Mucosa of gallbladder (tissue), 1 donor: ENCODE results near the gene NOXO1. TPM values are rescaled to one million over a fixed set of nuclear protein-coding genes. Genes with fewer than 3 reads are reported as not detected.

ENCODE experiments used
- DNase-seq: peaks from one replicate; pipeline ENCODE4 v3.0.0-alpha.2; 2020; ENCODE audit warnings: low spot score
- total RNA-seq: library from RNA; stranded (reverse); gene quantifications from one replicate; pipeline ENCODE4 v1.2.1, GENCODE V29; 2021
- donor health status: DM: no; HTN: no; CAD: no.

The NOXO1 gene
- total RNA-seq, 1 donor from 2014 or later, result 2.7 TPM

- peak; percentile 76 for DNase-seq
Measured at GRCh38 chr16:1979271-1980029, 1.8 kb downstream of the NOXO1 start.

DNA sequence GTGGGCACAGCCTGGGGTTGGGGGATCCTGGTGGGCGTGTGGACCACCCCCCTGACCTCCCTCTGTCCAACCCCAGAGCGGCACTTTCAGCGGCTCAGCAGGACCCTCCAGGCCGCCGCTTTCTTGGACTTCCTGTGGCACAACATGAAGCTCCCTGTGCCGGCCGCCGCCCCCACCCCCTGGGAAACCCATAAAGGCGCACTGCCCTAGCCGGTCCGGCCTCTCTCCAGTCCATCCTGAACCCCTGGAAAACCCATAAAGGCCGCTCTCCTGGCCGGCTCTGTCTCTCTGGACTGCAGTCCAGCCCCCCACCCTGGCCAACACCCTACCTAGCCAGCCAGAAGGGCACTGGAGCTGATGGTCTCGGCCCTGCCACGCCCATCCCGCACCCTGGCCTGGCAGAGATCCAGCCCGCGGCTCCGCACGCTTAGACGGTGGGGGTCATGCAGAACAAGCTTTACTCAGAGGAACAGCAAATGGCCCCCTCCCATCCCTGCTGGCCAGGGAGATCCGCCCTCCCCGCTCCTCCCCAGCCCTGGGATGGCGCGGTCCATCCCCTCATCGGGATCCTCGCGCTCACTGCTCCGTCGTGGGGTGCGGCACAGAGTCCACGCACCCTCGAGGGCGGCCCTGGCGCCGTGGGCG, 2.7 kb downstream of the NOXO1 start:
- DNase-seq, result no peak

- DNase-seq, result no peak
Measured at GRCh38 chr16:1977875-1978268, 3.4 kb downstream of the NOXO1 start.

- DNase-seq, result no peak
Measured at GRCh38 chr16:1976951-1977874, 4.1 kb downstream of the NOXO1 start.

- DNase-seq, result no peak
Measured at GRCh38 chr16:1976216-1976520, 5.1 kb downstream of the NOXO1 start.

DNA sequence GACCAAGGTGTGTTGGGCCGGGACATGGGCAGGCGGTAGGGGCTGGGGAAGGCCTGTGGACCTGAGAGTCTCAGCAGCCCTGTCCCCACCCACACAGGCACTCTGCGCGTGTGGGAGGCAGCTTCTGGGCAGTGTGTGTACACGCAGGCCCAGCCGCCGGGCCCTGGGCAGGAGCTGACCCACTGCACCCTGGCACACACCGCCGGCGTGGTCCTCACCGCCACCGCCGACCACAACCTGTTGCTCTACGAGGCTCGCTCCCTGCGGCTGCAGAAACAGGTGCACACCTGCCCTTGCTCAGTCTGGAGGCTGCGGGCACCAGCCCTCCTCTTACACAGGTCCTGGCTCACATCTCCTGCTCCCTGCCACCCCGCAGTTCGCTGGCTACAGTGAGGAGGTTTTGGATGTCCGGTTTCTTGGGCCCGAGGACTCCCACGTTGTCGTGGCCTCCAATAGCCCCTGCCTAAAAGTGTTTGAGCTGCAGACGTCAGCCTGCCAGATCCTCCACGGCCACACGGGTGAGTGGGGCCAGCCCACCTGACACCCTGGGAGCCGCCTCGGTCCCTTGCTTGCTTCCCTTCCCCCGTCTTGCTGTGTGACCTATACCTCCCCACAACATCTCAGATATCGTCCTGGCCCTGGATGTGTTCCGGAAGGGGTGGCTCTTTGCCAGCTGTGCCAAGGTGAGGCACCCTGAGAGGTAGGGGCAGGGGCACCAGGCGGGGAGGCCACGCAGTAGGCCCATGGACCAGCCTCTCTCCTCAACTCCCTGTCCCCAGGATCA, 5.6 kb downstream of the NOXO1 start:
- DNase-seq, result no peak

DNA sequence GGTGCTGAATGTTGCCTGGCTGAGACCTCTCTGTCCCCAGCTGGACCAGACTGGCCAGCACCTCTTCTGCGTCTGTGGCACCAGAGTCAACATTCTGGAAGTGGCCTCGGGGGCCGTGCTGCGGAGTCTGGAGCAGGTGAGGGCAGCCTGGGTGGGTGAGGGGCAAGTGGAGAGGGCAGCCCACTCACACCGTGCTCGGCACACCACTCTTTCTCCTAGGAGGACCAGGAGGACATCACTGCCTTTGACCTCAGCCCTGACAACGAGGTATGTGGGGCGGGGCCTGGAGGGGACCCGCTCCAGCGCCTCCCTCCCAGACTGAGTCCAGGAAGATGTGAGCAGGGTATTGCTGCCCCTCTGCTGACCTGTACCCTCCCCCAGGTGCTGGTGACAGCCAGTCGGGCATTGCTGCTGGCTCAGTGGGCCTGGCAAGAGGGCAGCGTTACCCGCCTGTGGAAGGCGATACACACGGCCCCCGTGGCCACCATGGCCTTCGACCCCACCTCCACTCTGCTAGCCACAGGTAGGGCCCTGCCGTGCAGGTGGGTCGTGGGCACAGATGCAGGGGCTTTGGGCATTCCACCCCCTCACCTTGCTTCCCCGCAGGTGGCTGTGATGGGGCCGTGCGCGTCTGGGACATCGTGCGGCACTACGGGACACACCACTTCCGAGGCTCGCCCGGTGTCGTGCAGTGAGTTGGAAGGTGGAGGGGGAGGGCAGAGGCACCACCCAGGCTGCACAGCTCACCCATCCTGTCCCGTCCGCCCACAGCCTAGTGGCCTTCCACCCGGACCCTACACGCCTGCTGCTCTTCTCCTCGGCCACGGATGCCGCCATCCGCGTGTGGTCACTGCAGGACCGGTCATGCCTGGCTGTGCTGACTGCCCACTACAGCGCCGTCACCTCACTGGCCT, 6.9 kb downstream of the NOXO1 start:
- no peak for DNase-seq

GRCh38 chr16:1973461-1974156, 7.7 kb downstream of the NOXO1 start:
- no peak for DNase-seq

DNA sequence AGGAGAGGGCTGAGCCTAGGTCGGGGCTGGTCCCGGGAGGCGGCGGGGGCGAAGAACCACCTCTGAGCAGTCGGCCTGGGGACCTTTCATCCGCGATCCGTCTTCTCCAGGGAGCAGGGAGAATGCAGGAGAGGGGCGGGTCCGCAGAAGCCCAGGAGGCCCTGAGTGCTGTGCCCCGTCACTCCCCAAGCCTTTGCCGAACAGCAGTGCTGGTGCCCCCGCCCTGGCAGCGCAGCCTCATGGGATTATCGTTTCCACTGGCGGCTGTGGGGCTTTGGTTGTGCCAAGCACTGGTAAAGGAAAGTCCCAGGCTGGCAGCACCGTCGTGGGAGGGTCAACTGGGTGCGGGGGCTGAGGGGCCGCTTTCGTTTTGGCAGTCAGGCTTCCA, 8.8 kb downstream of the NOXO1 start:
- no peak for DNase-seq

DNA sequence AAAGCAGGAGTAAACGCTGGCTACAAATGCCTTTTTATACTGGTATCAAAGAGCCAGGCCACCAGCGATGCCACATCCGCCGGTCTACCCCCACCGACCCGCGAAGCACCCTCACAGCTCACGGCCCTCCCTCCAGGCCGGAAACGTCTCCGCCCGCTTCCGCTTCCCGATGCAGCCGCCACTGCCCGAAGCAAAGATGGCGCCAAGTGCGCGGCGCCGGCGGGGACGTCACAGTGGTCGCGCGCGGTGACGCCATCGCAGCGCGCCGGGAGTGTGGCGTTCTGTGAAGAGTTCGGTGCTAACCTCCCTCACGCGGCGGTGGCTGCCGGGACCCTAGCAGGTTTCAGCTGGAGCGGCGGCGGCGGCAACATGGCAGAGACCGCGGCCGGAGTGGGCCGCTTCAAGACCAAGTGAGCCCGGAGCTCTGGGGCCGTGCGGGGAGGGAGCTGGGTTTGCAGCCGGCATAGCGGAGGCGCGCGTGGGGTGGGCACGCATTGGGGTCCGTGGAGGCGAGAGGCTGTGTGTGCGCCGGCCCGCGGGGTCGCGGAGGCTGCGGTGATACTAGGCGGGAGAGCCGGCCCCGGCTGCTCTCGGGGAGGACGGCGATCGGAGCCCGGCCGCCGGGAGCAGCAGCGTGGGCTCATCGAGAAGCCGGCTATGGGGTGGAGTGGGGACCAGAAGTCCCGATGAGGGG, 9.3 kb downstream of the NOXO1 start, which contains the start of gene TBL3:
TSS of gene TBL3 (plus strand) at position 258 of the 694 bp plus-strand sequence. CDS start at position 370, 112 bp downstream.
- peak; percentile 94 for DNase-seq

DNA sequence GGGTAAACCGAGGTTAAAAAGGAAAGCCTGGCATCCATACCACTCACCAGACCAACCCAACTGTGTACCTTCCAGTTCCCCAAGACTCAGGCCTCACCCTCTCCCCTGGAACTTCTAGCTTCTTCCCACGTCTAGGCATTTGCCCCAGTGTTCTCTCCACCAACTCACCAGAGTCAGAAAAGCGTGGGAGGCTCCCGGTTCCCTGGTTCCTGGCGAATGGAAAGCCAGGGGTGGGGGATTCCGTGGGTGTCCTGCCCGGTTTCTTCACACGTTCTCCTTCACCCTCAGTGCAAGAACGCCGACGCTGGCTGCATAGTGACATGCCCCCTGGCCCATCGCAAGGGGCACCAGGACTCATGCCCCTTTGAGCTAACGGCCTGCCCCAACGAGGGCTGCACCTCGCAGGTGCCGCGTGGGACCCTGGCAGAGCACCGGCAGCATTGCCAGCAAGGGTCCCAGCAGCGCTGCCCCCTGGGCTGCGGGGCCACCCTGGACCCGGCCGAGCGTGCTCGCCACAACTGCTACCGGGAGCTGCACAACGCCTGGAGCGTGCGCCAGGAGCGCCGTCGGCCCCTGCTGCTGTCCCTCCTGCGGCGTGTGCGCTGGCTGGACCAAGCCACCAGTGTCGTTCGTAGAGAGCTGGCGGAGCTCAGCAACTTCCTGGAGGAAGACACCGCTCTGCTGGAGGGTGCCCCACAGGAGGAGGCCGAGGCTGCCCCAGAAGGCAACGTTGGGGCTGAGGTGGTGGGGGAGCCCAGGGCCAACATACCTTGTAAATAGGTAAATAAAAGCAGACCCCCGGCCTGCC, 12.9 kb downstream of the NOXO1 start:
- DNase-seq, result no peak

GRCh38 chr16:1966460-1966859, 14.8 kb downstream of the NOXO1 start, which contains the start of gene RNF151:
Gene RNF151 (plus strand): TSS chr16:1966856. CDS start chr16:1966882, 26 bp downstream.
- DNase-seq, result no peak

- no peak for DNase-seq
Measured at GRCh38 chr16:1965396-1966001, 15.8 kb downstream of the NOXO1 start.

DNA sequence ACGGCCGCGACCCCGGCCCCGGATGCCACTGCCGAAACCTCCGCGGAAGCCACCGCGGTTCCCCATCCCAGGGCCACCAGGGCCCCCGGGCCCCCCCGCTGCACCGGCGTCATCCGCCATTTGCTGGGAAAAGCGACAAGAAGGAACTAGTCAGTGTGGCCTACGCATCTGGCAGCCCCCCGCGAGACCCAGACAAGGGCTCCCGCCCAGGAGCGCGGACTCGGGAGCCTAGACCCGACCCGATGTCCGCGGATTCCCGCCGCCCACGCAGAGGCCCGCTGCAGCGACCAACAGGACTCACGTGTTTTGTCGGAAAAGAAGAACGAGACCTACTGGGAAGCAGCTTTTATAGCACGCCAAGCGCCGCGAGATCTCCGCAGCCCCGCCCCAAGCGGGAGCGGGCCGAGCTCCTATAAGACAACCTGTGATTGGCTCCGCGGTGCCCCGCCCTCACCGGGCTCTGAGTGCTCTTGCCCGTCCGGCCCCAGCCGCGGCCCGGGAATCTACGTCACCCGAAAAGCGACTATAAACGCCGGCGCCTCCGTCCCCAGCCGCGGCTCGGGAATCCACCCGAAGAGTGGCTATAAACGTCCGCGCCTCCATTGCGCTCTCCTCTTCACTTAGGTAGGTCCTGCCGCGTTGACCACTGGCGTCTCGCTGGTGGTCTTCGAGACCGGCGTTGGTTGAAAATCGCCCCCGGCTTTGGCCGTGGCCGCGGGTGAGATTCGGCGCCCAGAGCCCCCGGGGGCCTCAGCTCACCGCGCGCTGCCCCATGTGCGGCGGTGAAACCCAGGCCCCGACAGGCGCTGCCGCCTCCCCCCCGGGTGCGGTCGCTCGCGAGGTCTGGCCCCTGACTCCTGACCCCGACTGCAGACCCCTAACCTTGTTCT, 16.5 kb downstream of the NOXO1 start, which contains the start of gene RPS2:
TSS of gene RPS2 (minus strand) at position 321 of the 890 bp plus-strand sequence. CDS start at position 120, 201 bp downstream.
- peak; percentile 99 for DNase-seq

GRCh38 chr16:1963806-1964505, 17.3 kb downstream of the NOXO1 start:
- no peak for DNase-seq
